Heart right ventricle (tissue), 16 donors: Measurements from ENCODE around the gene CCDC85B. TPM values are rescaled to one million over a fixed set of nuclear protein-coding genes. Genes with fewer than 3 reads are reported as not detected.

ENCODE experiments used
- ATAC-seq, 8 donors: fragments of 200-7000 bp; cut with Tn5 transposase; one replicate each; pipeline ENCODE4 v1.9.1; 2020; ENCODE audit warnings: mild to moderate bottlenecking in 8 of 8, moderate library complexity in 8 of 8, moderate number of reproducible peaks in 1 of 8
- DNase-seq, 2 donors: peaks; one replicate each; pipeline ENCODE4 v3.0.0-alpha.2; 2020
- H3K27ac ChIP-seq, 10 donors: fragments of 200-600 bp; sonication (generic) in 2 of 10; one replicate each; pipeline versions ENCODE4 v1.5.0 to v1.8.0; 2020 to 2022; ENCODE audit warnings: mild to moderate bottlenecking in 3 of 10
- H3K27me3 ChIP-seq, 7 donors: fragments of 200-600 bp; one replicate each; pipeline ENCODE4 v1.8.0; 2021 to 2022; ENCODE audit warnings: mild to moderate bottlenecking in 2 of 7
- H3K36me3 ChIP-seq, 9 donors: fragments of 200-600 bp; sonication (generic) in 1 of 9; one replicate each; pipeline versions ENCODE4 v1.5.0 to v1.8.0; 2020 to 2022; ENCODE audit warnings: mild to moderate bottlenecking in 2 of 9
- H3K4me1 ChIP-seq, 9 donors: fragments of 200-600 bp; sonication (generic) in 1 of 9; one replicate each; pipeline versions ENCODE4 v1.5.0 to v1.8.0; 2020 to 2022; ENCODE audit warnings: mild to moderate bottlenecking in 4 of 9
- H3K4me3 ChIP-seq, 10 donors: fragments of 200-600 bp; sonication (generic) in 2 of 10; one replicate each; pipeline versions ENCODE4 v1.5.0 to v1.8.0; 2020 to 2022; ENCODE audit warnings: mild to moderate bottlenecking in 7 of 10, moderate library complexity in 2 of 10
- H3K9me3 ChIP-seq, 11 donors: fragments of 200-600 bp in 10 of 11; sonication (generic) in 2 of 11; one replicate each; pipeline versions ENCODE4 v1.5.0 to v1.8.0; 2013 to 2022; ENCODE audit warnings: mild to moderate bottlenecking in 2 of 11, control low read depth in 1 of 11, moderate library complexity in 1 of 11
- CTCF ChIP-seq, 9 donors: fragments of 200-600 bp; sonication (generic) in 2 of 9; IDR thresholded peaks; one replicate each; pipeline versions ENCODE4 v1.5.0 to v1.8.0; 2021 to 2022; ENCODE audit warnings: antibody characterized with exemption in 9 of 9, mild to moderate bottlenecking in 5 of 9, moderate library complexity in 1 of 9
- WGBS, 2 donors: extraction: QIAGEN DNeasy Blood & Tissue Kit; methylation state at CpG; one replicate each; pipeline ENCODE4 v1.1.7; 2013; ENCODE audit warnings: inconsistent platforms in 1 of 2; 5-methylcytosine and 5-hydroxymethylcytosine counted together
- intact Hi-C, 10 donors: fragments of 100-400 bp; cut with DNase I; formaldehyde crosslinking; loops; one replicate each; pipeline versions ENCODE4 v1.11.1 to v1.14.2; 2022
- polyA plus RNA-seq, 2 donors: library from polyadenylated mRNA; stranded (reverse); fragments of 200-250 nt; gene quantifications; one replicate each; pipeline ENCODE4 v1.2.3, GENCODE V29; 2013
- total RNA-seq, 10 donors: library from RNA; stranded (reverse); fragmentation: NEBNext Ultra II Directional in 3 of 10; extraction: Animal tissue kit (Norgen Biotek cat#: 25700) in 3 of 10; gene quantifications; one replicate each; pipeline versions ENCODE4 v1.2.1 to v1.2.4, GENCODE V29; 2021 to 2023
- donor health status: Arrhythmogenic right ventricular cardiomyopathy.
- donor health status: ischemic (EF 13 %, LVEDD 7.1; RV severe dilation, severe dysfunction).
- donor health status: healthy with polysubstance abuse.
- donor health status: DM: no; HTN: yes; CAD: no.
- donor health status: DM: no; HTN: no; CAD: no.
- donor health status: ischemic (EF 25% LVEDD 6.9; RV normal size, moderate dysfunction).
- donor health status: ischemic (EF 25% LVEDD 5.7; RV mildly dilated, moderate dysfunction).
- donor health status: healthy.
- donor health status: DM: yes; HTN: yes; CAD: no.
- donor health status: Ischemic cardiomyopathy.
- donor health status: ischemic (EF 35%, LVEDD 5.7; RV mildly dilated, moderate dysfunction).
- donor health status: nonischemic (EF 11% LVEDD 7.7; RV severe dilation, severe dysfunction).
- donor health status: DM: yes; HTN: yes; CAD: no.
- donor health status: PGD.
- donor health status: ischemic (EF 29% LVEDD 5.4; RV normal size, mild dysfunction).
- donor health status: nonischemic (EF 23%, LVEDD 6.1; RV moderate dilation, normal function).

CCDC85B gene
- total and polyA plus RNA-seq, 12 donors, result 22.1 to 69.4 (median 35.4) TPM

GRCh38 chr11:65885808-65886536 lies 4.5 kb upstream of the CCDC85B start:
- DNase-seq, result no peak
- no peaks in the 10 kb centered on the region for H3K27me3 ChIP-seq
- TF ChIP-seq CTCF (IDR thresholded peaks at IDR 0.05), result no peak
- peaks cover 0 to 55% (median 19%) of the 10 kb centered on the region in 9 donors for H3K36me3 ChIP-seq
- H3K4me3 ChIP-seq, result no peak overlapping the region
- peak overlapping the region in 1 of 10 donors; percentile 96 for H3K27ac ChIP-seq
- intact Hi-C loops, result loop anchor here in 7 of 10 donors (2.0 to 10.0 kb wide), 4 partner anchors 76 to 171 kb away; partner anchors contain the start of genes SART1 (in 6 of the 7) and KAT5 (in 1 of the 7)
- H3K9me3 ChIP-seq, result no peaks in the 10 kb centered on the region
- no peak for ATAC-seq
- peaks cover 14 to 46% (median 35%) of the 10 kb centered on the region in 9 donors for H3K4me1 ChIP-seq
- WGBS, 2 donors, result 92 to 94% methylated on average over 12 of the region's 12 CpGs

GRCh38 chr11:65886826-65887722 lies 3.4 kb upstream of the CCDC85B start:
- WGBS, 2 donors, result 79 to 81% methylated on average over 14 of the region's 14 CpGs
- DNase-seq (no peak), ATAC-seq (no peak)
- H3K27me3 ChIP-seq, result no peaks in the 10 kb centered on the region
- peaks cover 15 to 57% (median 44%) of the 10 kb centered on the region in 9 donors for H3K4me1 ChIP-seq
- H3K9me3 ChIP-seq, result no peaks in the 10 kb centered on the region
- H3K27ac ChIP-seq, result peak overlapping the region in 9 of 10 donors; percentile 91 to 100 (median 98)
- TF ChIP-seq CTCF (IDR thresholded peaks at IDR 0.05), result no peak
- peak overlapping the region in 9 of 10 donors; percentile 48 to 98 (median 77) for H3K4me3 ChIP-seq
- intact Hi-C loops, result loop anchor here in 7 of 10 donors (5.0 to 10.0 kb wide), 3 partner anchors 75 to 172 kb away; partner anchors contain the start of genes SART1 (in 6 of the 7) and KAT5 (in 1 of the 7)
- peaks cover 0 to 50% (median 19%) of the 10 kb centered on the region in 9 donors for H3K36me3 ChIP-seq

- Histone ChIP-seq H3K36me3 (peaks cover 0 to 44% (median 17%) of the 10 kb centered on the region in 9 donors), H3K27ac (peak overlapping the region in 9 of 10 donors; percentile 91 to 100 (median 98)), H3K4me3 (peak overlapping the region; percentile 48 to 98 (median 76)), H3K9me3 (no peaks in the 10 kb centered on the region), H3K4me1 (peaks cover 16 to 64% (median 51%) of the 10 kb centered on the region in 9 donors), H3K27me3 (no peaks in the 10 kb centered on the region)
- intact Hi-C loops, result loop anchor here in 7 of 10 donors (1.0 to 10.0 kb wide), 9 partner anchors 15 to 173 kb away; partner anchors contain the start of genes SART1 (in 6 of the 7), C11orf68 (in 4 of the 7), DRAP1 (in 4 of the 7) and CFL1 (in 2 of the 7)
- DNase-seq (no peak), ATAC-seq (no peak)
- no peak for TF ChIP-seq CTCF (IDR thresholded peaks at IDR 0.05)
- 3 to 4% methylated on average over 23 of the region's 23 CpGs for WGBS, 2 donors
Measured at GRCh38 chr11:65887723-65888162, 2.7 kb upstream of the CCDC85B start.
